SU-DHL-6 (cell line): ENCODE results near the gene HSD17B13.

Experiments used
- EZH2phosphoT487 ChIP-seq: fragments of 200-600 bp; sonication (generic), shearing (Covaris generic); conservative IDR thresholded peaks from 2 replicates; pipeline ENCODE4 v1.6.1; 2018; ENCODE audit warnings: mild to moderate bottlenecking, antibody characterized with exemption, low read length, moderate library complexity, mixed read lengths
- TF ChIP-seq, protein P1 (sequence below): fragments of 200-600 bp; sonication (generic); IDR thresholded peaks from one replicate; pipeline ENCODE4 v1.5.1; 2017; ENCODE audit warnings: antibody characterized with exemption, mild to moderate bottlenecking, low read length, moderate library complexity; ENCODE audit not compliant: insufficient read depth, poor library complexity, severe bottlenecking

DNA sequence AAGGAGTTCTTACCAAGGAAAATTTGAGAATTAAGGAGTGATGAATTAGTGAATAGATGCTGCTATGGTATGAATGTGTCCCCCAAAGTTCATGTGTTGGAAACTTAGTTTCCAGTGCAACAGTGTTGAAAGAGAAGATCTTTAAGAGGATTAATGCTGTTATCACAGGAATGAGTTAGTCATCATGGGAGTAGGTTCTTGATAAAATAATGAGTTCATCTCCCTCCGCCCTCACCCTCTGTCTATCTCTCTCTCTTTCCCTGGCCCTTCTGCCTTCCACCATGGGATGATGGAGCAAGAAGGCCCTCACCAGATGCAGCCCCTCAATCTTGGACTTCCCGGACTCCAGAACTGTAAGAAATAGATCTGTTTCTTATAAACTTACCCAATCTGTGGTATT lies 64.0 kb downstream of the HSD17B13 start:
- no peak for TF ChIP-seq EZH2phosphoT487
- TF ChIP-seq, protein P1, sequence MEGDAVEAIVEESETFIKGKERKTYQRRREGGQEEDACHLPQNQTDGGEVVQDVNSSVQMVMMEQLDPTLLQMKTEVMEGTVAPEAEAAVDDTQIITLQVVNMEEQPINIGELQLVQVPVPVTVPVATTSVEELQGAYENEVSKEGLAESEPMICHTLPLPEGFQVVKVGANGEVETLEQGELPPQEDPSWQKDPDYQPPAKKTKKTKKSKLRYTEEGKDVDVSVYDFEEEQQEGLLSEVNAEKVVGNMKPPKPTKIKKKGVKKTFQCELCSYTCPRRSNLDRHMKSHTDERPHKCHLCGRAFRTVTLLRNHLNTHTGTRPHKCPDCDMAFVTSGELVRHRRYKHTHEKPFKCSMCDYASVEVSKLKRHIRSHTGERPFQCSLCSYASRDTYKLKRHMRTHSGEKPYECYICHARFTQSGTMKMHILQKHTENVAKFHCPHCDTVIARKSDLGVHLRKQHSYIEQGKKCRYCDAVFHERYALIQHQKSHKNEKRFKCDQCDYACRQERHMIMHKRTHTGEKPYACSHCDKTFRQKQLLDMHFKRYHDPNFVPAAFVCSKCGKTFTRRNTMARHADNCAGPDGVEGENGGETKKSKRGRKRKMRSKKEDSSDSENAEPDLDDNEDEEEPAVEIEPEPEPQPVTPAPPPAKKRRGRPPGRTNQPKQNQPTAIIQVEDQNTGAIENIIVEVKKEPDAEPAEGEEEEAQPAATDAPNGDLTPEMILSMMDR: no peak
